Inferior parietal cortex (tissue), 1 donor: ENCODE data around the gene DGKI.
"Not testable (repeated sequence)": the region's sequence is repeated elsewhere in the genome, so short reads cannot be mapped to it uniquely, and the experiment has no call there.

Experiments
- DNase-seq: peaks from one replicate; pipeline ENCODE4 v3.0.0-alpha.2; 2016; ENCODE audit errors: extremely low spot score

The DGKI gene

DNA sequence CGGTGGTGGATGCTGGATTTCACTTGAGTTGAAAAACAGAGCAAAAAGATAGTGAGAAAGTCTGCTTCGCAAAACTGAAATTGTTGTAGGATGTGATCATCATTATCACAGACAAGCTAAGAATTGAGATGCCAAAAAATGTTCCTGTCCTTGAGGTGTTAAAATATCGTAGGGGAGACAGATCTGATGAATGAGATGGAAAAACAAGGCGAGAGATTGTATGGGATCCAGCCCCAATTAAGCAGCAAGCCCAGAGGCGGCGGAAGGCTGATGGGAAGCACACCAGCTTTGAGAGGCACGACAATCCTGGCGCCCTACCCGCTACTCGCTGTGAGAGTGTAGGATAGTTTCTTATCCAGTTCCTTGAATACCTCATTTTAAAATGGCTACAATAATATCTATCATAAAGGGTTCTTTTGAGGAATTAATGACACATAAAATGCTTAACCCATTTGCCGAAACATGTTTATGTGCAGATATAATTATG, 372.2 kb downstream of the DGKI start:
- peak; percentile 54 for DNase-seq

DNA sequence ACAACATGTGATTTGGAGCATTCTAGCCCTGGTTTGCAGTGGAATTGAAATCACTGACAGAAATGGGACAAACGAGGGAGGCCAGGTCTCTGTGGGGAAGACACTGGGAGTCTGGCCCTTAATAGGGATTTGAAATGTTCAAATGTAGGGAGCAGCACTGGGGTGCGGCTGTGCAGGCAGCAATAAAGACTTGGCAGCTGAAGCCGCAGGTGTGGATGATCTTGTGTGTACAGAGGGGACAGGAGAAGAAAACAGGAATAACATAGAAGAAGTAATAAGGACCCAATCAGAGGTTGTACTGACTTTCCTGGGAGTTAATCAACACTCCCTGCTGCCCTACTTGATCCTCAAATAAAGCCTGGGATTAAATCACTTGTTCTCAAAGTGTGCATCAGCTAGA, 375.6 kb downstream of the DGKI start:
- DNase-seq, result no peak

GRCh38 chr7:137469858-137470257, 376.9 kb downstream of the DGKI start:
- DNase-seq, result no peak

- no peak for DNase-seq
Measured at GRCh38 chr7:137469191-137469811, 377.5 kb downstream of the DGKI start.

GRCh38 chr7:137462847-137463246, 383.9 kb downstream of the DGKI start:
- DNase-seq, result no peak

DNA sequence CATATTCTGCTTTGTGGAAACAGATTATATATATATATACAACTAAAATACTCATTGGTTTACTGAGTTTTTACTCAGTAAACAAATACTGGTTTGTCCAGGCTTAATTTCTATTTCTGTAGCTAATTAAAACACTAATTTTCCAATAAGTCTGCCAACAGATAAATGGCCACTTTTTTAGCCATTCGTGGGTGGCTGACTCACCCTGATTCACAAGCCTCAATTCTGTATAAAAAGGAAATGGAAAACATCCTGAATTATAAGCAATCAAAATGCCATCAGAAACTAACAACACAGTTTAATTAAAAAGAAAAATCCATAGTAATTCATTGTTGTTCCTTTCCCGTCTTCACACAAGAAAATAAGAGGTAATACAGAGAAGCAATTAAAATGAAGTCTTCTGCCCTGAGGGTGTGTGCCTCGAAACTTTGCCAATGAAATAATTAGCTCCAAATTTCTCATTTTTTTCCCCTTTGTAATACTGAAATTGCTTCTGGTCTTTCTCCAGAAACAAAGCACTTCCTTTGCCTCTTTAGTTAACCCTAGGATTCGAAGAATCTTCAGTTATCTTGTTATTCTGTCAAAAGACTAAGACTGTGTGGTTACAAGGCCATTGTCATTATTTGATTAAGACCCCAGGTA, 384.6 kb downstream of the DGKI start:
- DNase-seq, result no peak

GRCh38 chr7:137458399-137458798, 388.4 kb downstream of the DGKI start:
- DNase-seq, result no peak

- peak; percentile 31 for DNase-seq
Measured at GRCh38 chr7:137454767-137455166, 392.0 kb downstream of the DGKI start.

- DNase-seq, result peak; percentile 88
Measured at GRCh38 chr7:137454246-137454724, 392.5 kb downstream of the DGKI start.

DNA sequence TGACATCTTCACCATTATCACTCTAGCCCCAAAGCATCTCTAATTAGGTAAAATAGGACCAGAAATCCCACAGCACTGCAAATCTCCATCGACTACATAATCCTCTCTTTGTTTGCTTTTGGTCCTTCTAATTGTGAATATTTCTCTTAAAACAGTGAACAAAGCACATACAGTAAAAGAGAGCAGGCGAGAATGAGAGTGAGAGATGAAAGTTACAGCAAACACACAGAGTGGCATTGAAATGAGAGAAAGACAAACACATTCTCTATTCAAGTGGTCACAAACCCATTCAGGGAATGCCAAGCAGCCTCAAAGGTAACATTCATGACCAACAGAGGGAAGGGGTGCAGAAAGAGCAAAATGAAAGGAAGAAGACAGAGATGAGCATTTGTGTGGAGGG, 393.4 kb downstream of the DGKI start:
- peak; percentile 48 for DNase-seq

DNA sequence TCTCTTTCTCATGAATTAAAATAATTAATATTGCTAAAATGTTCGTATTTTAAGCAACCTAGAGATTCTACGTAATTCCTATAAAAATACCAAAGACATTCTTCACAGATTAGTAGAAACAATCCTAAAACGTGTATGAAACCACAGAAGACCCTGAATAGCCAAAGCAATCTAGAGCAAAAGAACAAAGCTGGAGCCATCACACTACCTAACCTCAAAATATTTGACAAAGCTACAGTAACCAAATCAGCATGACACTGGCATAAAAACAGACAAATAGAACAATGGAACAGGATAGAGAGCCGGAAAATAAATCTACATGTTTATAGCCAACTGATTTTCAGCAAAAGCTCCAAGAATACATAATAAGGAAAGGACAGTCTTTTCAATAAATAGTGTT, 397.8 kb downstream of the DGKI start:
- DNase-seq, result no peak

DNA sequence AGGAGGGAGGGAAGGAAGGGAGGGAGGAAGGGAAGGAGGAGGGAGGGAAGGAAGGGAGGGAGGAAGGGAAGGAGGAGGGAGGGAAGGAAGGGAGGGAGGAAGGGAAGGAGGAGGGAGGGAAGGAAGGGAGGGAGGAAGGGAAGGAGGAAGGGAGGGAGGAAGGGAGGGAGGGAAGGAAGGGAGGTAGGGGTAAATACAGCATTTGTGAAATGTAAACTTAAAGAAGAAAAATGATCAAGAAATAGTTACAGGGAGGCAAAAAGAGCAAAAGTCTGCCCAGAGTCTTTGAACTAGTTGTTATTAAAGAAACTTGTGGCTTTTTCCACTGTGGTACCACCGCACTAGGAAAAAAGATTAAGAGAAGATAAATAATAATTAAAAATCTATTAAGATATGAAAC, 398.2 kb downstream of the DGKI start:
- not testable (repeated sequence) for DNase-seq

DNA sequence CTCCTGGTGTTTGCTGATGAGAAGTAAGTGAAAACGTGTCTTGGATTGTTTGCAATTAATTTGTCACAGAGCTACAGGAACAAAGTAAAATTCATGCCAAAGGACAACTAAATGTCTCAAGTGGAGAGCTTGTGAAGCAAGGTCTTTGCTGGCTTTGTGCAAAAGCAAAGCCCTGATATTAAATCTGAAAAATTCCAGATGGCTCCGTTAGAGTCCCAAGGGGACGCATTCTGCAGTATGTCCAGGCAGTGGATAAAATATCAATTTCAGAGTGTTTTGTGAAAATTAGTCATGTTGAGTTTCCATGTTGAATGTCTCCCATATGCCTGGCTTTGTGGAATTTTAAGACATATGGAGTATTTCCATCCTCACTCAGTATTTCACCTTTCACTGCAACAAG, 400.7 kb downstream of the DGKI start:
- no peak for DNase-seq

GRCh38 chr7:137445268-137445667, 401.5 kb downstream of the DGKI start:
- no peak for DNase-seq

DNA sequence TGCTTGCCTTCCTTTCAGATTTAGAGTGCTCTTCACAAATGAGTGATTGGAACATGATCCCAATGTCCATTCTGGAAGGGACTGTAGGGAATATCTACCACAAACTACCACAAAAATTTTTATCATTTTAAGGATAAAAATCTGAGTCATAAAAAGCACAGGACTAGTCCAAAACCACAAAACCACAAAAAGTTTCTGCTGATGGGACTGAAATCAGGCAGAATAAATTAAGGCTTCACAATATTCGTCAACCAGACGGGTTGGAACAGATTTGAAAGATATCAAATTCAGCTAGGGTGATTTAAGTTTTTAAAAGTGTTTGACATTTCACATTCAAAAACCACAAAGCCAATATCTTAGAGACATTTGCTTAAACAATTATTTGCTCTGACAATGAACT, 403.2 kb downstream of the DGKI start:
- DNase-seq, result no peak

GRCh38 chr7:137441451-137441850, 405.3 kb downstream of the DGKI start:
- no peak for DNase-seq

GRCh38 chr7:137439829-137440825, 406.6 kb downstream of the DGKI start:
- DNase-seq, result peak; percentile 59

DNA sequence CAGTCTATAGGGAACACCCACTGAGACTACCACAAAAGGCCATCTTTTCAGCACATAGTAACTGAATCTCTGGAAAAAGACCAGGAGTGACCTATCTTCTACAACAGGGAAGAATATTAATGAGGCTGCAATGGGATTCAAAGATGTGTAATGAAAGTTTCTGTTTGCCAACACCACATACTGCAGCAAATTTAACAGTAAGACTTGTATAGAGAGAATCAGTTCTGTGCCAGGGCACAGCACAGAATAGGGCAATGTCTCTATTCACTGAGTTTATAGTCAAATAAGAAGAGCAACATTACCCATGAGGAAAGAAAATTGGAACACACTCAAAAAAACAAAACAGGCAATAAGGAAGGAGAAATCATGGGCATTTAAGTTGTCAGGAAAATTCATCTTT, 411.8 kb downstream of the DGKI start:
- DNase-seq, result no peak

DNA sequence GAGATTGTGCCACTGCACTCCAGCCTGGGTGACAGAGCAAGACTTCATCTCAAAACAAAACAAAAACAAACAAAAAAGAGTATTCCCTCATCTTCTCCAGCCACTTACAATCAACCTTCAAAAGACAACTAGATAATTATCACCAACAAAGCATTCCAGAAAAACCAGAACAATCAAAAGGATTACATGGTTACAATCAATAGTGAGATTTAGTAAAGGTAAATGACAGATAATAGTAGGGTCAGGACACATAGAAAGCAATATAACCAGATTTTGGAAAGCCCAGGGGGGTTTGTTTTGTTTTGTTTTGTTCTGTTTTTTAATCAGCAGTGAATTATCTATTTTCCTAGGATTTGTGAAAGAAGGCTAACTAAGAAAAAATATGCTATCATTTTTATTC, 412.2 kb downstream of the DGKI start:
- DNase-seq, result no peak

DNA sequence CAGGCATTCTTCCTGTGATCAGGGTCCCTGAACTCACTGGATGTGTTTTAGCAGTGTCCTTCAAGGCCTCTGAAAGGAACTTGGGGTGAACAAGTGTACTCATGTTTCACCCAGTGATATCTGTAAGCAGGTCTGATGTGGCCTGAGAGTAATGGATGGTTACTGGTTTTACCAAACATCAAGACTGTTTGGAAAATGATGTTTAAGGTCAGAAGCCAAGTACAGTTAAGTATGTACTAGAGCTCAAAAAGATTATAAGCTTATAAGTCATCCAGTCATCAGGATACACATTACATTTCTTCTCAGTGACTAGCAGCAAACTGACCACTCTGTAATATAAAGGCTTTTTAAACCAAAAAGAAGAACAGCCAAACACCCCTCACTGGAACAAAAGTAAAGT, 423.5 kb downstream of the DGKI start:
- no peak for DNase-seq

GRCh38 chr7:137421366-137421765, 425.4 kb downstream of the DGKI start:
- no peak for DNase-seq

DNA sequence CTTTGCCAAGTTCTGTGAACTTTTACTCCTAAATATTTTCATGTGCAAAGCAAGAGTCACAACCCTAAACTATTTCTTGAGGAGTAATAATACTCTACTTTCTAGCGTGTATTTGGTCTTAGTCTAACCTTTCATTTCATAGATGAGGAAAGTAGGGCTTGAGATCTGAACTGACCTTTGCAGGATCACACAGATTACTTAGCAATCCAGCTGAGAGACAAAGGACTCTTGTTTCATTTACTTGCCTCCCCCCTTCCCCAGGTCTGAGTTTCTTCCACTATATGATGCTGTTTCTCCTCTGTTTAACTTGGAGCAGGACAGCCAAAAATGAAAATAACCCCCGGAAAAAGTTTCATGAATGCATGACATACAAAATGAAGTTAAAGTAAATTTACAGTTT, 427.9 kb downstream of the DGKI start:
- DNase-seq, result no peak
